ENCODE measurements around the gene ROCK2. TPM values are rescaled to one million over a fixed set of nuclear protein-coding genes. Genes with fewer than 3 reads are reported as not detected.
A peak's percentile ranks its signal among the peaks of the same experiment; 100 is the strongest.

Gene ROCK2
- total and polyA plus RNA-seq, 9 donors: 13.2 to 71.9 (median 47.7) TPM

DNA sequence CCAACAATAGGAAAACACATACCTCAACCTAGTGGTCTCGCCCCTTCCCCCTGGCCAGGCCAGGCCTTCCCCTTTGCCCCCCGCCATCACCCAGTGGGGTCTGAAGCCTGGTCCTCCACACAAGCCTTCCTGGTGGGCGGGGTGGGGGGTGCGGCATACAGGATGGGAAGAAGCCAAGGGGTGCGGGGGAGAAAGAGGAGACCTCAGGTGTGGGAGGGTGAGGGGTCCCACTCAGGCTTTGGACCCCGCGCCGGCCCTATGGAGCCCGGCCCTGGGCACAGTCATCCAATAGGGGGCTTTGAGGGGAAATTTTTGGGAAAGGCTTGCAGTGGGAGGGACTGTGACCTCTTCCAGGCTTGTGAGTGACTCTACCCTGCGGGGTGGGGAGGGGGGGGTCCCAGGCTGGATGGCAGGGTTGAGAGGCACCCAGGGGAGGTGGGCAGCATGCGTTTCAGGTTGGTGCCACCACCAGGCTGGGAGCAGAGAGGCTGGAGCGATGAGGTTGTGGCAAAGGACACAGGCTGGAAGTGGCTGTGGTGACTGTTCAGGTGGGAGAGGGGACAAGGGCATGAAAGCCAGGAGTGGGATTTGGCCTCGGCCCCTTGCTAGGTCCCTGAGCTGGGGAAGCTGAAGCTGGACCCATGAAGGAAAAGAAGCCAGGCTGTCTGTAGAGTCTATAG is 187.9 kb downstream of the ROCK2 start:
- no peak for TF ChIP-seq EP300 (IDR thresholded peaks at IDR 0.05)
- no peak for TF ChIP-seq POLR2A (IDR thresholded peaks at IDR 0.05)
- TF ChIP-seq, protein P1, sequence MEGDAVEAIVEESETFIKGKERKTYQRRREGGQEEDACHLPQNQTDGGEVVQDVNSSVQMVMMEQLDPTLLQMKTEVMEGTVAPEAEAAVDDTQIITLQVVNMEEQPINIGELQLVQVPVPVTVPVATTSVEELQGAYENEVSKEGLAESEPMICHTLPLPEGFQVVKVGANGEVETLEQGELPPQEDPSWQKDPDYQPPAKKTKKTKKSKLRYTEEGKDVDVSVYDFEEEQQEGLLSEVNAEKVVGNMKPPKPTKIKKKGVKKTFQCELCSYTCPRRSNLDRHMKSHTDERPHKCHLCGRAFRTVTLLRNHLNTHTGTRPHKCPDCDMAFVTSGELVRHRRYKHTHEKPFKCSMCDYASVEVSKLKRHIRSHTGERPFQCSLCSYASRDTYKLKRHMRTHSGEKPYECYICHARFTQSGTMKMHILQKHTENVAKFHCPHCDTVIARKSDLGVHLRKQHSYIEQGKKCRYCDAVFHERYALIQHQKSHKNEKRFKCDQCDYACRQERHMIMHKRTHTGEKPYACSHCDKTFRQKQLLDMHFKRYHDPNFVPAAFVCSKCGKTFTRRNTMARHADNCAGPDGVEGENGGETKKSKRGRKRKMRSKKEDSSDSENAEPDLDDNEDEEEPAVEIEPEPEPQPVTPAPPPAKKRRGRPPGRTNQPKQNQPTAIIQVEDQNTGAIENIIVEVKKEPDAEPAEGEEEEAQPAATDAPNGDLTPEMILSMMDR (IDR thresholded peaks at IDR 0.05): no peak
- H3K27me3 ChIP-seq: no peaks in the 10 kb centered on the region
- WGBS, 3 donors: 91 to 94% (median 92%) methylated on average over 13 of the region's 13 CpGs
- no peaks in the 10 kb centered on the region for H3K36me3 ChIP-seq
- peak in 3 of 5 donors; percentile 54 to 60 (median 57) for DNase-seq
- no peaks in the 10 kb centered on the region for H3K9me3 ChIP-seq
- intact Hi-C loops (cut with DNase I): loop anchor here in 1 of 4 donors (10.0 kb wide), 1 partner anchor 188 kb away; the partner anchor contains the start of gene ROCK2
- H3K27ac ChIP-seq: no peak overlapping the region
- H3K4me3 ChIP-seq: no peak overlapping the region
- H3K4me1 ChIP-seq (ENCODE audit: insufficient read depth): peaks cover 2% of the 10 kb centered on the region

DNA sequence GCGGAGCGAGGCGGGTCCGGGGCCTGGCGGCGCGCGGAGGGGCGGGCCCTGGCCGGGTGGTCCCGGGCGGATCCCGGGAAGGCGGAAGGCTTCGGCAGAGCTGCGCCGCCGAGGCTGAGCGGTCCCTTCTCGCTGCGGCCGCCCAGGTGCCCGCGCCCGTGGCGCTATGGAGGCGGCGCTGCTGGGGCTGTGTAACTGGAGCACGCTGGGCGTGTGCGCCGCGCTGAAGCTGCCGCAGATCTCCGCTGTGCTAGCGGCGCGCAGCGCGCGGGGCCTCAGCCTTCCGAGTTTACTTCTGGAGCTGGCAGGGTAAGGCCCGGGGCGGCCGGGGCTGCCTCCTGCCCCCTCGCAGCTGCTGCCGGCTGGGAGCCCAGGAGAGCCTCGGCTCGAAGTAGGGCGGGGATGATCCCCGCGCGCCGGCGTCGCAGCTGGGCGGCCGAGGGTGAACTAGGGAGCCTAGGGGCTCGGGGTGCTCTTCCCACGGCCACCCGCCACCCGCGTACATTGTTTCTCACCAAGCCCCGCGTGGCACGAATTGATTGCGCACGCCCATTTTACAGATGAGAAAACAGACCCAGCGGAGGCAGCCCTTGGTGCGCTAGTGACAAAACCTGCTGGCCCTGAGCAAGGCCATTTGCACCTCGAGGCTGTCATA is 188.9 kb downstream of the ROCK2 start, which contains the start of gene SLC66A3:
Gene SLC66A3 (plus strand): TSS at position 87 of the 655 bp plus-strand sequence. CDS start 80 bp downstream, at position 167.
- TF ChIP-seq, protein P1 (IDR thresholded peaks at IDR 0.05): no peak
- TF ChIP-seq EP300 (IDR thresholded peaks at IDR 0.05): no peak
- TF ChIP-seq POLR2A (IDR thresholded peaks at IDR 0.05): peak; percentile 45
- WGBS, 3 donors: 1 to 4% (median 2%) methylated on average over 16 to 71 of the region's 71 CpGs
- H3K36me3 ChIP-seq: no peaks in the 10 kb centered on the region
- H3K4me3 ChIP-seq: peak within 1 kb of the TSS; percentile 80
- peaks cover 2% of the 10 kb centered on the region for H3K4me1 ChIP-seq (ENCODE audit: insufficient read depth)
- H3K27ac ChIP-seq: peak within 1 kb of the TSS; percentile 57 to 87
- DNase-seq: no peak
- H3K9me3 ChIP-seq: no peaks in the 10 kb centered on the region
- H3K27me3 ChIP-seq: no peaks in the 10 kb centered on the region
- intact Hi-C loops (cut with DNase I): loop anchor here in 1 of 4 donors (10.0 kb wide), 1 partner anchor 189 kb away; the partner anchor contains the start of gene ROCK2

DNA sequence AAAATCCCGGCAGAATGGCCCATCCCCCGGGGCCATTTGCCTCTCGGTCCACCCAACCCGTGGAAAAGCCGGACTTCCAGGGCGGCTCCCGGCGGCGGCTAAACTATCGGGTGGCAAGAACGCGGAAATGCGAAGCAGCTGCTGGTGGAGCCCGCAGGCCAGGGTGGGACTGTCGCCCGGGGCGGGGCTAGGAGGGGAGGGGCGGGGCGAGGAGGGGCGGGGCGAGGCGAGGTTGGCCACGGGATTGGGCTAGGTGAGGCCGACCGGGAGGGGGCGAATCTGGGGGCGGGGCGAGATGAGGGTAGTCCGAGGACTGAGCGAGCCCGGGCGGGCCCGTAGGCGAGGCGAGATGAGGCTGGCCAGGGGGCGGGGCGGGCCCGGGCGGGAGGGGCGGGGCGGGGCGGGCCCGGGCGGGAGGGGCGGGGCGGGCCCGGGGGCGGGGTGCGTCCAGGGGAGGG is 189.5 kb downstream of the ROCK2 start:
- intact Hi-C loops (cut with DNase I): loop anchor here in 1 of 4 donors (10.0 kb wide), 1 partner anchor 190 kb away; the partner anchor contains the start of gene ROCK2
- Histone ChIP-seq H3K27ac (peak overlapping the region in 1 of 2 donors; percentile 87), H3K36me3 (no peaks in the 10 kb centered on the region), H3K27me3 (no peaks in the 10 kb centered on the region), H3K4me1 (ENCODE audit: insufficient read depth) (peaks cover 2% of the 10 kb centered on the region), H3K9me3 (no peaks in the 10 kb centered on the region), H3K4me3 (peak overlapping the region; percentile 41)
- 0 to 1% (median 0%) methylated on average over 14 to 44 of the region's 49 CpGs for WGBS, 3 donors
- DNase-seq: peak; percentile 98 to 100 (median 99)
- TF ChIP-seq EP300 (IDR thresholded peaks at IDR 0.05) (no peak), POLR2A (IDR thresholded peaks at IDR 0.05) (peak; percentile 8)

DNA sequence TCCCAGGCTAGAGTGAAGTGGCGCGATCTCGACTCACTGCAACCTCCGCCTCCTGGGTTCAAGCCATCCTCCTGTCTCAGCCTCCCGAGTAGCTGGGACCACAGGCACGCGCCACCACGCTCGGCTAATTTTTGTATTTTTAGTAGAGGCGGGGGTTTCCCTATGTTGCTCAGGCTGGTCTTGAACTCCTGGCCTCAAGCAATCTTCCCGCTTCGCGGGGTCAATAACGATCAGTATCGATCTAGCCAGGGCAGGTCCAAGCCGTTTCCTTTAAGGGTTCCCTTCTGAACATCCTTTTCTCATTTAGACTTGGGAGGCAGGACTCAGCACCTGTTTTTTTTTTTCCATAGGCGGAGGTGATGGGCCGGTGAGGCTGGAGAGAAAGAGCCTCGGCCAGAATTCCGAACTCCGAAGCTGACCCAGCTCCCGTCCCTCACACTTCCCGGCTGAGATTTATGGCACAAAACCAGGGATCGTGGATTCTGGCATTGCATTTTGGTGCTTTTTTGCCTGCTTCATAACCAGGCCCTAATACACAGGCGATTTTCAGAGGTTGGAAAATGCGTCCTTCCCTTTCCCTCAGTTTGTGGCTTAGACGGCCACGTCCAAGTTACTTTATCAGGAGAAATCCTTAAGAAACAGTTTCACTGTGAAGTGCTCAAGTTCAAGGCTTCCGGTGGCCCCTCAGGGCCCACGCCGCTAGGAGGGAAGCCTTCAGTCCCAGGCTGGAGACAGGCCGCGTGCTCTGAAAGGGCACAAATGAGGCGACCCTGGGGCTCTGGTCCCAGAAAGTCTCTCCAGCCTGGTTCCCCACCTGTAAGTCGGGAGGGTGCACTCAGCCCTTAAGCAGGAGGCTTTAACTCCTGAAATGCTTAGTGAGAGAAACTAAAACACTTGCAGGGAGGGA is 190.2 kb downstream of the ROCK2 start:
- Histone ChIP-seq H3K4me3 (peak overlapping the region; percentile 41), H3K36me3 (no peaks in the 10 kb centered on the region), H3K27me3 (no peaks in the 10 kb centered on the region), H3K9me3 (no peaks in the 10 kb centered on the region), H3K4me1 (ENCODE audit: insufficient read depth) (peaks cover 2% of the 10 kb centered on the region), H3K27ac (peak overlapping the region in 1 of 2 donors; percentile 87)
- DNase-seq: peak in 1 of 5 donors; percentile 41
- TF ChIP-seq POLR2A (IDR thresholded peaks at IDR 0.05): no peak
- TF ChIP-seq, protein P1 (IDR thresholded peaks at IDR 0.05): peak in 1 of 3 donors; percentile 8
- no peak for TF ChIP-seq EP300 (IDR thresholded peaks at IDR 0.05)
- WGBS, 3 donors: 47 to 50% (median 48%) methylated on average over 35 of the region's 35 CpGs
- intact Hi-C loops (cut with DNase I): loop anchor here in 1 of 4 donors (10.0 kb wide), 1 partner anchor 191 kb away; the partner anchor contains the start of gene ROCK2
